Measurements from ENCODE around the gene RNF169.

RNF169 gene

DNA sequence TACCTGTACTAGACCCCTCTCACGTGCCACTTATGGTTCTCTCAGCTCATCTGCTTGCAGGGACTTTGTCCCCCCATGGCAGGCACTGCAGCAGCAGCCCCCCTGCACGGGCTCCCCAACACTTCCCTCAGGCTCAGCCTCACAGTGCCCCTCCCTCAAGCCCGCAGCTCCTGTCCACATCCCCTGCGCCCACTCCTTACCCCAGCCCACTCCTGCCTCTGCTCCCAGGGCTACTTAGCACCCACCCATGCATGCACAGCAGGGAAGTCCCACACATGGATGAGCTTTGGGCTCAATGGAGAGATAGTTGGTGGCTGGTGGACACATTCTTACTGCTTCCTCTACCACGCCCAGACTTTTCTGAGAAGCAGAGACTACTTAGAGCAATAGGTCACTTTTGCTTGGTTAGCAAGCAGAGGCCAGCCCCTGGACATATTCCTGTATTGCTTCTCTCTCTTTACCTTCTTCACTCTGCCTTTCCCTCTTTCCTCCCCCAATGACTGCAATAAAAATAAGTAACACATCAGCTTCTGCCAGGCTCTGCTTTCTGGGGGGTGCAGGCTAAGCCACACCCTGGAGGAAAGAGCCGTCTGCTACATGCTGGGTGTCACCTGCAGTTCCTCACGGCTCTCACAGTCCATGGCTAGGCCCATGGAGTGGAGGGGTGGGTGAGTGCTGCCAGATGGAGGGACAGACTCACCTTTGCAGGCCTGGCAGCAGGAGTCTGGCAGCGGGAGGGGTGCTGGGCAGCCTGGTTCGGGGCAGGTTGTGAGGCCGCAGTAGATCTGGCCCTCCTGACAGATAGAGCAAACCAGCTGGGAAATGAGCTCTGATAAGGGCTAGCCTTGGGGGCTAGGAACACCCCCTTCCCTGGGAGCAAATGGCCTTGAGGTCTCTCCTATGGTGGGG, 40.8 kb upstream of the RNF169 start:
- no peak overlapping the region for H3K4me3 ChIP-seq (replicated peaks in 1 of 2; ENCODE audit: low read depth in 2 of 2, low read length in 2 of 2)
- DNase-seq (ENCODE audit: low read depth in 2 of 2): no peak
- TF ChIP-seq, protein P1, sequence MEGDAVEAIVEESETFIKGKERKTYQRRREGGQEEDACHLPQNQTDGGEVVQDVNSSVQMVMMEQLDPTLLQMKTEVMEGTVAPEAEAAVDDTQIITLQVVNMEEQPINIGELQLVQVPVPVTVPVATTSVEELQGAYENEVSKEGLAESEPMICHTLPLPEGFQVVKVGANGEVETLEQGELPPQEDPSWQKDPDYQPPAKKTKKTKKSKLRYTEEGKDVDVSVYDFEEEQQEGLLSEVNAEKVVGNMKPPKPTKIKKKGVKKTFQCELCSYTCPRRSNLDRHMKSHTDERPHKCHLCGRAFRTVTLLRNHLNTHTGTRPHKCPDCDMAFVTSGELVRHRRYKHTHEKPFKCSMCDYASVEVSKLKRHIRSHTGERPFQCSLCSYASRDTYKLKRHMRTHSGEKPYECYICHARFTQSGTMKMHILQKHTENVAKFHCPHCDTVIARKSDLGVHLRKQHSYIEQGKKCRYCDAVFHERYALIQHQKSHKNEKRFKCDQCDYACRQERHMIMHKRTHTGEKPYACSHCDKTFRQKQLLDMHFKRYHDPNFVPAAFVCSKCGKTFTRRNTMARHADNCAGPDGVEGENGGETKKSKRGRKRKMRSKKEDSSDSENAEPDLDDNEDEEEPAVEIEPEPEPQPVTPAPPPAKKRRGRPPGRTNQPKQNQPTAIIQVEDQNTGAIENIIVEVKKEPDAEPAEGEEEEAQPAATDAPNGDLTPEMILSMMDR (IDR thresholded peaks at IDR 0.05; ENCODE audit: low read depth, low read length): no peak

DNA sequence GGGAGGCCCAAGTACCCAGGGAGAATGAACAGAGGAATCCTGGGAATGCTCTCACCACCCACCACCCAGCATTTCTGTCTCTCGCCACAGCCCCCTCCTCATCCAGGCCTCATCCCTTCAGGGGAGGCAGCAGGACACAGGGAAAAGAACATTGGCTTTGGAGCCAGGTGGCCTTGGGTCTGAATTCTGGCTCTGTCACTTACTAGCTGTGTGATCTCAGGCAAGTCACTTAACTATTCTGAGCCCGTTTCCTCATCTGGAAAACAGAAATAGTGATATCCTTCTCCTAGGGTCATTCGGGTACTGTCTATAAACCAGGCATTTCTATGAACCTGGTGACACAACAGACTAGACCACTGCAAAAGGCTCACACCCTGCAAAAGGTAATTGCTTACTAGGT, 39.5 kb upstream of the RNF169 start:
- TF ChIP-seq, protein P1 (IDR thresholded peaks at IDR 0.05; ENCODE audit: low read depth, low read length): no peak
- no peak overlapping the region for H3K4me3 ChIP-seq (replicated peaks in 1 of 2; ENCODE audit: low read depth in 2 of 2, low read length in 2 of 2)
- DNase-seq (ENCODE audit: low read depth in 2 of 2): no peak

DNA sequence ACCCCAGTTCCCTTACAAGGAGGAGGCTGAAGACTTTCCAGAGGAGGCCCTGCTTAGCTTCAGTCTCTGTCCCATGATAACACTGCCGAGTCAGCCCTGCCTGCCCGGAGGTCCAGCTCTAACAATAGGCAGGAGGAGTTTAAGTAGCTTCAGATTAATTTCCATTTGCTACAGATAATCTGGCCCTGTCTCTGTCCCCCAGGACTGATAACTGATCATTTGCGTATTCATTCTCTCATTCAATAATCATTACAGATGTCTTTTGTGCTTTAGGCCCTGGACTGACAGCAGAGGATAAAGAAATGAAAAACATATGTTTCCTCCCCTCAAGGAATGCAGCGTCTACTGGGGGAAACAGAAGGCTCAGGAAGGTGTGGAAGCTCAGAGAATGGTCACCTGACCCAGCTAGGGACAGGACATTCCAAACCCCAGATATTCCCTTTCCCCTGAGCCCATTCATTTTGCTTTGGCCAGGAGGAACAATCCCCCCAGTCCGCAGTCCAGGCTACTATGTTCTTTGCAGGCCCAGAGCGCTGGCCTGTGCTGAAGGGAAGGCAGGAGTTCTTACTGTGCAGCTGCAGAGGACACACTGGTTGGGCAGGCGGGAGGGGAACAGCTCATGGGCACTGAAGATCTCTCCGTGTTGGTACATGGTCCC, 38.2 kb upstream of the RNF169 start:
- DNase-seq (ENCODE audit: low read depth in 2 of 2): peak; percentile 41 to 80
- H3K4me3 ChIP-seq (replicated peaks in 1 of 2; ENCODE audit: low read depth in 2 of 2, low read length in 2 of 2): no peak overlapping the region
- TF ChIP-seq, protein P1 (IDR thresholded peaks at IDR 0.05; ENCODE audit: low read depth, low read length): no peak

DNA sequence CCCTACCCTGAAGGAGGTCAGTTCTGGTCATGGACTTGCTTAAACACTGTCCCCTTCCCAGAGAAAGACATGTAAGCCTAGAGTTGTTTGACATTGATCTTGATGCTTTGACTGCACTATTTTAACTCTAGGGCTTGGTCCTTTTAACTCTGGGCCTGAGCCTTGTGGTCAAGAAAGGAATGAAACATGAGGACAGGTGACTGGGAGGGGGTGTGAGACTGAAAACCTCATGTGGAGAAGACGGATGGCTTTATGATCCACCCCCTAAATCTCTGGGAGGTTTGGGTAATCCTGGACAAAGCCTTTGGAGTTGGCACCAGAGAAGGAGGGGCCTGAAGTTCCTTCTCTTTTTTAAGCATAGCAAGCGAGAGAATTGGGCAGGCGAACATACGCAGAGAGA, 35.0 kb upstream of the RNF169 start:
- no peak overlapping the region for H3K4me3 ChIP-seq (replicated peaks in 1 of 2; ENCODE audit: low read depth in 2 of 2, low read length in 2 of 2)
- TF ChIP-seq, protein P1 (IDR thresholded peaks at IDR 0.05; ENCODE audit: low read depth, low read length): no peak
- no peak for DNase-seq (ENCODE audit: low read depth in 2 of 2)

DNA sequence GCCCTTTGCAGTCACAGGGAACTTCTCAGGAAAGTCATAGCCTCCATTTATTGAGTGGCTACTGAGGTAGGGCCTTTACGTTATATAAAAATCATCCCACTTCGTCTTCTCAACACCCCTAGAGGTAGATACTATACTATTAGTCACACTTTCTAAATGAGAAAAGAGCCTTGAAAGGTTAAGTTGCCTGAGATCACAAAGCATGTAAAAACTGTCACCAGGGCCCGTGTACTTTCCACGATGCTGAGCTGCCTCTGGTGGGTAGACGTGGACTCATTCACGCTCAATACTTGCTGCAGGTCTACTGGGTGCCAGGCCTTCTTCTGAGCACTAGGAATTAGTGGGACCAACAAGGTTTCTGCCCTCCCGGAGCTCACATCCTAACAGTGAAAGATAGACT, 33.7 kb upstream of the RNF169 start:
- TF ChIP-seq, protein P1 (IDR thresholded peaks at IDR 0.05; ENCODE audit: low read depth, low read length): no peak
- no peak overlapping the region for H3K4me3 ChIP-seq (replicated peaks in 1 of 2; ENCODE audit: low read depth in 2 of 2, low read length in 2 of 2)
- no peak for DNase-seq (ENCODE audit: low read depth in 2 of 2)

DNA sequence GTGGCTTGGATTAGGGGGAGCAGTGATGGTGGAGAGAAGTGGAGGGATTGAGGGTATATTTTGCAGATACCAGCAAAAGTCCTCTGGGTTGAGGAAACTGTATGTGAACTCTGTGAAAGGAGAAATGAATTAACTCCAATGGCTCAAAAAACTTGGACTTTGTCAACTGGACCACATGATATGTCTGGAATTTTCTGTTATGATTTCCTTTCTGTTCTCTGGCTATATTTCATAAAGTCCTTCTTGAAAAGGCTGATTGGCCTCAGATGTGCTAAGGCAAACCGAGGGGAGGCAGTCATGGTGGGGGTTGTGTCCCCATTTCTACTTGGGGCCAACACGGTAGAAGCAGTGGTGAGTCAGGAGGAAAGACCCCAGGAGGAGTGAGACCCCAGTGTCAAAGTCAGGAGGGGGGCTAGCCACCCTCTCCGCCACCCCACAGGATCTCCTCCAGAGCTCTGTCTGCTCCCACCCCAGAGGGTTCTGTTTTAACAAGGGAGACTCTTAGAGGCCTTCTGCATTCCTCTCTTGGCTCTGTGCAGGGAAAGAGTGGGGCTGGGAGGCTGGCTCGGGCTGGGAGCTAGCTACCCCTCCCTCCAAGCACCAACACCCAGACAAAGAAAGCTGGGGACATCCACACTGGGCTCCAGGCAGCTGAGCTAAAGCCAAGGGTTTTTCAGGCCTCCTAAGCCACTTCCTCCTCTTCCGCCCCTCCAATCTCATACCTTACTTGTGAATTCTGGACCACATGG, 31.3 kb upstream of the RNF169 start:
- TF ChIP-seq, protein P1 (IDR thresholded peaks at IDR 0.05; ENCODE audit: low read depth, low read length): no peak
- peak in 1 of 2 donors; percentile 26 for DNase-seq (ENCODE audit: low read depth in 2 of 2)
- H3K4me3 ChIP-seq (replicated peaks in 1 of 2; ENCODE audit: low read depth in 2 of 2, low read length in 2 of 2): no peak overlapping the region

Data from cardiac fibroblast (primary cell).